Cardiac fibroblast (primary cell): ENCODE results near the gene FAM163B.

Experiments
- DNase-seq, 2 donors: peaks; one replicate each; pipeline versions ENCODE4 v3.0.0 to v3.0.0-alpha.2; 2010; ENCODE audit warnings: low read depth in 2 of 2
- H3K4me3 ChIP-seq, 2 donors: replicated peaks in 1 of 2; 1 replicate in 1 of 2; 2 replicates in 1 of 2; pipeline ENCODE4 v1.5.1; 2011; ENCODE audit warnings: low read depth in 2 of 2, low read length in 2 of 2, mild to moderate bottlenecking in 2 of 2, moderate library complexity in 1 of 2
- TF ChIP-seq, protein P1 (sequence below): IDR thresholded peaks from one replicate; pipeline ENCODE4 v1.5.1; 2011; ENCODE audit warnings: low read depth, mild to moderate bottlenecking, low read length, inconsistent platforms

Gene FAM163B

DNA sequence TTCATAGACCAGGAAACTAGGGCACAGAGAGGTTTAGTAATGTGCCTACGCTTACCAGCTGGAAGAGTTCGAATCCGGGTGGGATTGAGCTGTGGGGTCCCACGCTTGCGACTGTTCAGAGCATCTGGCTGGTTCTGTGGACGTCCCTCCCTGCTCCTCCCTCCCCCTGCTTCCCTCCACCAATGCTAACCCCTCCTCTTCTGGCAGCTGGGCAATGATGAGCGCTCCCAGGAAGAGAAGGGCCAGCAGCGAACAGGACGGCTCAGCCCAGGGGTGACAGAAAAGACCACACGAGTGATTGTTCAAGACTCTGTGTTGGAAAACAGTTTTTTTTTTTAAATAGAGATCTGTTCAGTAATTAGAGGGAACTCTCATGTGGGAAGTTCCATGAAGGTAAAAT, 6.9 kb downstream of the FAM163B start:
- TF ChIP-seq, protein P1, sequence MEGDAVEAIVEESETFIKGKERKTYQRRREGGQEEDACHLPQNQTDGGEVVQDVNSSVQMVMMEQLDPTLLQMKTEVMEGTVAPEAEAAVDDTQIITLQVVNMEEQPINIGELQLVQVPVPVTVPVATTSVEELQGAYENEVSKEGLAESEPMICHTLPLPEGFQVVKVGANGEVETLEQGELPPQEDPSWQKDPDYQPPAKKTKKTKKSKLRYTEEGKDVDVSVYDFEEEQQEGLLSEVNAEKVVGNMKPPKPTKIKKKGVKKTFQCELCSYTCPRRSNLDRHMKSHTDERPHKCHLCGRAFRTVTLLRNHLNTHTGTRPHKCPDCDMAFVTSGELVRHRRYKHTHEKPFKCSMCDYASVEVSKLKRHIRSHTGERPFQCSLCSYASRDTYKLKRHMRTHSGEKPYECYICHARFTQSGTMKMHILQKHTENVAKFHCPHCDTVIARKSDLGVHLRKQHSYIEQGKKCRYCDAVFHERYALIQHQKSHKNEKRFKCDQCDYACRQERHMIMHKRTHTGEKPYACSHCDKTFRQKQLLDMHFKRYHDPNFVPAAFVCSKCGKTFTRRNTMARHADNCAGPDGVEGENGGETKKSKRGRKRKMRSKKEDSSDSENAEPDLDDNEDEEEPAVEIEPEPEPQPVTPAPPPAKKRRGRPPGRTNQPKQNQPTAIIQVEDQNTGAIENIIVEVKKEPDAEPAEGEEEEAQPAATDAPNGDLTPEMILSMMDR: no peak
- H3K4me3 ChIP-seq: no peak overlapping the region
- no peak for DNase-seq

DNA sequence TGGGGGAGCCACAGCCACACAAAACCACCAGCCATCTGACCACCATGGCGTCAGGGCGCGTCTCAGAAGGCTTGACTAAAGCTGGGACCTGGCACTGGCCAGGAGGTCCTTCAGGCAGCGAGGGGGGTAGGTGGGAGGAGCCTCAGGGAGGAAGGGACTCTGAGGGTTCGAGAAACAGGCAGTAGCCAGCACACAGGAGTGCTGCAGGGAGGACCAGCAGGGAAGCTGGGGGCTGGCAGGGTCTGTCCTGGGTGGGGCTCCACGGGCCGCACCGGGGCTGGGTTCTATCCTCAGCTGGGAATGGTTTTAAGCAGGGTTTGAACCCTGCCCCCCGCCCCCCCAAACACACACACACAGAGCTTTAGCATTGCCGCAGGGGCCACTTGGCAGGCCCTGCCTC, 7.4 kb downstream of the FAM163B start:
- H3K4me3 ChIP-seq: no peak overlapping the region
- no peak for DNase-seq
- TF ChIP-seq, protein P1: no peak

DNA sequence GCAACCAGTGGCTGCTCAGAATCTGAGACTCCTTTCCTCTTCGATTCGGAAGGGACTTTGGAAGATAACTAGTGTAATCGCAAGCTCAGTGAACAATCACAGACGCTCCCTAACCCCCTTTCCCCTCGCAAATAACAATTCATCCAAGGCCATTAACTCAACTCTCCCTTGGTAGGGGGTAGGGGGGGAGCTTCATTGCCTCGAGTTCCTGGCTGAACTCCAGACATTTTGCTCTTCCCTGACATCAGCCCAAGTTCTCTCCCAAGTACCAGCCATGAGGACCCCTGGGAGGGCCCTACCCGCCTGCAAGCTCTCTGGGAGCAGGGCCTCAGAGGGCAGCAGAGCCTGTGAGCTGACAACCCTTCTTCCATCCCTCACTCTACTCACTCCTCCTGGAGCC, 8.4 kb downstream of the FAM163B start:
- no peak for DNase-seq
- TF ChIP-seq, protein P1: no peak
- no peak overlapping the region for H3K4me3 ChIP-seq

DNA sequence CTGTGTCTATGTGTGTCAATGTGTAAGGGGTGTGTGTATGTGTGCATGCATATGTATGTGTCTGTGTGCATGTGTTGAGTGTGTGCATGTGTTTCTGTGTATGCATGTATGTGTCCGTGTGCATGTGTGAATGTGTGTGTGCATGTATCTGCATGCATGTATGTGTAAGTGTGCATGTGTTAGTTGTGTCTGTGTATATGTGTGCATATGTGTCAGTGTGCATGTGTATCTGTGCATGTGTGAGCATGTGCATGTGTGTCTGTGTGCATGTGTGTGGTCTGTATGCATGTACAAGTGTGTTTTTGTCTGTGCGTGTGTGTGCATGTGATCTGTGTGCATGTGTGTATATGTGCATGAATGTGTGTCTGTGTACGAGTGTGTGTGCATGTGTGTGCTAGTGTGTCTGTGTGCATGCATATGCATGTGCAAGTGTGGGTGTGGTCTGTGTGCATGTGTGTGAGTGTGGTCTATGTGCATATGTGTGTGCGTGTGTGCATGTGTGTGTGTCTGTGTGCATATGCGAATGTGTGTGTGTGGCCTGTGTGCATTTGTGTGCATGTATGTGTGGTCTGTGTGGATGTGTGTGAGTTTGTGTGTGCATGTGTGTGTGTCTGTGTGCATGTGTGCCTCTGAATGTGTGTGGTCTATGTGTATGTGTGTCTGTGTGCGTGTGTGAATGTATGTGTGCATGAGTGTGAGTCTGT, 9.6 kb downstream of the FAM163B start:
- TF ChIP-seq, protein P1: no peak
- no peak for DNase-seq
- no peak overlapping the region for H3K4me3 ChIP-seq

DNA sequence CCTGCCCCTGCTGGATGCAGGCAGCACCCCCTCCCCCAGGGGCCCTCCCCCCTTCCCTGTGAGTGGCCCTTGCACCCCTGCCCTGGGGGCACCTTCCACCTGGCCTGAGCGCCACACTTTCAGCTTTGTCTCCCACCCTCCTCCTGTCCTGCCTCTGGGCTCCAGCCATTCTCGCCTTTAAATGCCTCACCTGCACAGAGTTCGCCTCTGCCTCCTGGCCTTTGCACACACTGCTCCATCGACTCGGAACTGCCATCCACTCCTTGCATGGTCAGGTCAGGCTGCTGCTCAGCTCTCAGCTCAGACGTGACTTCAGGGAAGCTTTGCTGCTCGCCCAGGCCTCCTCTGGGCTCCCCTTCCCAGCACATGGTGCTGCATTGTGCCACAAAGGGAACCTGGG, 10.2 kb downstream of the FAM163B start:
- no peak overlapping the region for H3K4me3 ChIP-seq
- TF ChIP-seq, protein P1: no peak
- no peak for DNase-seq

DNA sequence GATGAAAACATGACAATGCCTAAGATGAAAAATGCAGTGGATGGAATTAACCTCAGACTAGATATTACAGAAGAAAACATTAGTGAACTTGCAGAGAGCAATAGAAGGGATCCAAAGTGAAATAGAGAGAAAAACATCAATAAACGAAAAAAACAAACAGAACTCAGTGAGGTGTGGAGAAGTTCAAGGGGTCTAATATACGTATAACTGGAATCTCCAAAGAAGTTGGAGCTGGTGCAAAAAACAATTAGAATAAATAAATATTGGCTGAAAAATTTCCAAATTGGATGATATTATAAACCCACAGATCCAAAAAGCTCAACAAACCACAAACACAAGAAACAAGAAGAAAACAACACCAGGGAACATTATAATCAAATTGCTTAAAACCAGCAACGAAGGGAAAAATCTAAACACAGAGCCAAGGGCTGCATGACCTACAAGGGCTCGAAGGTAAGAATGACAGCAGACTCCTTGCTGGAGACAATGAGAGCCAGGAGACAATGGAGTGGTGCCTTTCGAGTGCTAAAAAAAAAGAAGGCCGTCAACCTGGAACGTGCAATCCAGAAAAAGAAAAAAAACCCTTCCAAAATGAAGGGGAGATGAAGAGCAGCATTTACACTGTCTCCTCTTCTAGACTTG, 11.8 kb downstream of the FAM163B start:
- TF ChIP-seq, protein P1: no peak
- no peak overlapping the region for H3K4me3 ChIP-seq
- DNase-seq: peak; percentile 24 to 32
